IPS-18a (cell line): ENCODE results near the gene ATP8A2.
"Not testable (repeated sequence)": the region's sequence is repeated elsewhere in the genome, so short reads cannot be mapped to it uniquely, and the experiment has no call there.

ENCODE experiments used
- H3K27ac ChIP-seq: one replicate; pipeline ENCODE4 v1.5.1; 2013; ENCODE audit warnings: low read length
- H3K27me3 ChIP-seq: one replicate; pipeline ENCODE4 v1.6.1; 2013; ENCODE audit warnings: mild to moderate bottlenecking, low read length; ENCODE audit not compliant: control insufficient read depth, insufficient read depth
- H3K36me3 ChIP-seq: one replicate; pipeline ENCODE4 v1.6.1; 2013; ENCODE audit warnings: low read depth, low read length; ENCODE audit not compliant: control insufficient read depth
- H3K4me1 ChIP-seq: one replicate; pipeline ENCODE4 v1.6.1; 2013; ENCODE audit warnings: low read depth, low read length; ENCODE audit not compliant: control insufficient read depth
- H3K4me3 ChIP-seq: one replicate; pipeline ENCODE4 v1.5.1; 2013; ENCODE audit warnings: low read length
- H3K9ac ChIP-seq: one replicate; pipeline ENCODE4 v1.6.1; 2013; ENCODE audit warnings: mild to moderate bottlenecking, low read length, moderate library complexity
- H3K9me3 ChIP-seq: one replicate; pipeline ENCODE4 v1.6.1; 2013; ENCODE audit warnings: low read depth, low read length; ENCODE audit not compliant: control insufficient read depth

ATP8A2 gene

DNA sequence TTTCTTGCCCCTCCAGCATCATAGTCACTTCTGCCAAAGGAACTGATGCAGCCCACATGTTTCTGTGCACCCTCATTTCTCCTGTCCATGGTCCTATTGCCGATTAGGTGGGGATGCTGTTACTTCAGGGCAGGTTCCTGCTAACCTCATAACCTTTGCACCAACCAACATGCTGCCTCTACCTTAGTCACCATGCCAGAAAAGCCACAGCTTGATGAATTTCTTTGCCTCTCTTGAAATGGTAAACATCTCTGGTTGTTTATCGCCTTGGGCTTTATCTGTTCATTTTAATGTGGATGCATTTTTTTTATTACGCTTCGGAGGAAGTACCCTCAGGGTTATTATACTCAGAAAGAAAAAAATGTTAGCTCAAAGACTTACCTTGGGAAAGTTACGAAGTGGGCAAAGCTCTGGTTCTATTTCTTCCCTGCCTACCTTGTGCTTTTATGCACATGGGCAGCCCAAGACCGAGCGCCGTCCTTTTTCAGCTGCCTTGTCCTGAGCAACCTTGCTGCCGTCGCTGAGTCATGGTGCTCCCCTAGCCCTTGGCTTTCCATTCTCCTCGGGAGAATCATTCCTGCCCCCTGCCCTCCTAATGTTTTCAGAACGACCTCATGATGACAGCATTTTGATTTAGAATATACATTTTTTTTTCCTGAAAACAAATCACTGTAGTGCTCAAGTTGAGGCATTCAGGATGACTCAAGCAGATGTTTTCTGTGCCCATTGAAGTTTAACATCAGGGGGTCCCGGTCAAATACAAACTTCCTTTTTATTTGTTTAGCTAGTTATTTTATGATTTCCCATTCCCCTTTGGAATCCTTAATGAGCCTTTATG is 400.1 kb downstream of the ATP8A2 start:
- no peaks in the 10 kb centered on the region for H3K36me3 ChIP-seq
- peaks cover 26% of the 10 kb centered on the region for H3K4me1 ChIP-seq
- no peaks in the 10 kb centered on the region for H3K27me3 ChIP-seq
- no peak overlapping the region for H3K4me3 ChIP-seq
- no peak overlapping the region for H3K9ac ChIP-seq
- H3K27ac ChIP-seq: no peak overlapping the region
- no peaks in the 10 kb centered on the region for H3K9me3 ChIP-seq

DNA sequence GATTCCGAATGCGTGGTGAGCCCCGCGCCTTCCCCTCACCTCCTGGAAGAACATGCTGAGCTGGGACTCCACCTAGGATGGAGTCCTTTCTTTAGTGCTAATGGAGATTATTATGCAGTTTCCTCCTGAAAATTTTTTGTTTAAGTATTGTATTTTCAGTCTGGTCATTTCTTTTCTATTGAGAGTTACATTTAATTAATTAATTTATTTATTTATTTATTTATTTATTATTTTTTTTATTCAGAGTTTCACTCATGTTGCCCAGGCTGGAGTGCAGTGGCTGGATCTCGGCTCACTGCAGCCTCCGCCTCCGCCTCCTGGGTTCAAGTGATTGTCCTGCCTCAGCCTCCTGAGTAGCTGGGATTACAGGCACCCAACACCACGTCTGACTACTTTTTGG is 400.8 kb downstream of the ATP8A2 start:
- H3K27ac ChIP-seq, H3K27me3 ChIP-seq, H3K4me3 ChIP-seq: not testable (repeated sequence)

DNA sequence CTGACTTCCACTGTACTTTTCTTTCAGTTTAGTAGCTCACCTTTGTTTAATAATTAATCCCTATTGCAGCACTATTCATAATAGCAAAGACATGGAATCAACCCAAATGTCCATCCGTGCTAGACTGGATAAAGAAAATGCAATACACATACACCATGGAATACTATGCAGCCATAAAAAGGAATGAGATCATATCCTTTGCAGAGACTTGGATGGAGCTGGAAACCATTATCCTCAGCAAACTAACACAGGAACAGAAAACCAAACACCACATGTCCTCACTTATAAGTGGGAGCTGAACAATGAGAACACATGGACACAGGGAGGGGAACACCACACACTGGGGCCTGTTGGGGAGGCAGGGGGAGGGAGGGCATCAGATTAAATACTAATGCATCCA is 402.3 kb downstream of the ATP8A2 start:
- H3K9me3 ChIP-seq, H3K4me3 ChIP-seq, H3K9ac ChIP-seq, H3K27me3 ChIP-seq, H3K27ac ChIP-seq, H3K36me3 ChIP-seq: not testable (repeated sequence)
- H3K4me1 ChIP-seq: peaks cover 26% of the 10 kb centered on the region

More for the DNA sequence above, 400.8 kb downstream of the ATP8A2 start:
- H3K36me3 ChIP-seq, H3K9ac ChIP-seq, H3K9me3 ChIP-seq: not testable (repeated sequence)
- peaks cover 26% of the 10 kb centered on the region for H3K4me1 ChIP-seq

DNA sequence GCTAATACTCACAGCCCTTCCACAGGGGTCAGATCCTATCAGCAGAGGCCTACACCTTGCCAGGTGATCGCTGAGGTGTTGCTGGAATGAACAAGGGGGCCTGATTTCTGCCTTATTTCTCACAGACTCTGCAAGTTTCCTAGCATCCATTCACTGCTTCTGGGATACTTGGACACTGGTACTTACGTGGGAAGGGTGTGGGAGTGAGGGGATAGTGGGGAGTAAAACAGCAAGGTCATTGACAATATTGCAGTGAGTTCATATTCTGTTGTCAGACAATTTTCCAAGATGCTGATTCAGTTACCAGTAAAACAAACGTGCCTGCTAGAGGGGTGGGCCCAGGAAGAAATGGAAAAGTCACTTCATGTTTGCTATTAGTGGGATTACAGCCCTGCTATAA is 403.5 kb downstream of the ATP8A2 start:
- Histone ChIP-seq H3K4me3 (no peak overlapping the region), H3K9ac (no peak overlapping the region), H3K4me1 (peaks cover 25% of the 10 kb centered on the region), H3K36me3 (no peaks in the 10 kb centered on the region), H3K9me3 (no peaks in the 10 kb centered on the region), H3K27ac (no peak overlapping the region), H3K27me3 (no peaks in the 10 kb centered on the region)

DNA sequence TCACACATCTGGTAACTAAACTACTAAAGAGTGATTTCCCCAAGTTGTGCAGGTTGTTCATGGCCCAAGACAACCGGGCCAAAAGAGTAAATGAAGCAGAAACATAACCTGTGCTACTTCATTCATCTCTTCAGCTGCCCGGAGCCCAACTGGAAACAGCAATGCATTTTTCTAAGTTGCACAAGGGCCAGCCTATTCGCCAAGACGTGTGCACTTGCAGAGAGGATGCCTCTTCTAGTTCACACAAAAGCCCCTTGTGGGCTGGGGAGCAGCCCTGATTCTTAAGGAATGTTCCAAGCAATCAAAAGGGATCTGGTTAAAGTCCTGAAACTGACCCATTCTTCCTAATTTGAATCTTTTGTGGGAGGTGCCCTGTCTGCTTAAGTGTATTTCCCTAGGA is 404.2 kb downstream of the ATP8A2 start:
- H3K4me3 ChIP-seq: no peak overlapping the region
- H3K36me3 ChIP-seq: no peaks in the 10 kb centered on the region
- H3K4me1 ChIP-seq: peaks cover 18% of the 10 kb centered on the region
- H3K27ac ChIP-seq: no peak overlapping the region
- H3K9ac ChIP-seq: no peak overlapping the region
- H3K27me3 ChIP-seq: no peaks in the 10 kb centered on the region
- H3K9me3 ChIP-seq: no peaks in the 10 kb centered on the region

DNA sequence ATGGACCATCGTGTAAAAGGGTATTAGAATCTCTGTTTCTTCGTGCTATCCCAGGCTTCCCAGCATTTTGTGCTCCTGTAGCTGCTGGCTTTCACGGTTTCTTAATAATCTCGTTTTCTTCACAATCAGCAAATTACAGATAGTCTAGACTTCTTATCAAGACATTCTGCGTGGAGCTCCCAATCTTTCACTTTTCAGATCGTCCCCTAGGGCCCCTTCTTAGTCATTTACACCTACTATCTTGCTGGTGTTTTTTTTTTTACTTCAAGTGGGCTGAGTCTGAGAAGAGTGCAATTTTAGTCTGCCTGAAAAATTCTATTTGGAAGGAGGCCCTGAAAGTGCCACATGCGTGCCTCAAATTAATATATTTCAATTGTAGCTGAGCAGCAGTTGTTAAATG is 404.9 kb downstream of the ATP8A2 start:
- peaks cover 10% of the 10 kb centered on the region for H3K4me1 ChIP-seq
- no peak overlapping the region for H3K27ac ChIP-seq
- no peaks in the 10 kb centered on the region for H3K9me3 ChIP-seq
- no peaks in the 10 kb centered on the region for H3K36me3 ChIP-seq
- no peaks in the 10 kb centered on the region for H3K27me3 ChIP-seq
- H3K9ac ChIP-seq: no peak overlapping the region
- no peak overlapping the region for H3K4me3 ChIP-seq

DNA sequence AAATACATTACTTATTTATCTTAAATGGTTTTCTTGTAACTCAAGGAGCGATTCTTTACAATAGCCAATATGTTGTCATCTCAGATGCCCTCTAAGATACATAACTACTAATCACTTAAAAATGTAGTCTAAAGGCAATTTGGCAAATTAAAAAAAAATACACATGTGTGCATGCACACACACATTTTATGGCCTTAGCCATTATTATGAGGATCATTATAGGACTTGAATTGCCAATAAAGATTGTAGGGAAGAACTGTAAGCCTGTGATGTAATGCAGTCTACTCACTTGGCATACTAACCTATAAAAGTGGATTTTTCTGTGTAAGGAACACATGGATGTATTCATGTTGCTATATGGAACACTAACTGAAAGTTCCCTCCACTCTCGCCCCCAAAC is 405.7 kb downstream of the ATP8A2 start:
- Histone ChIP-seq H3K27me3 (no peaks in the 10 kb centered on the region), H3K9ac (no peak overlapping the region), H3K4me3 (no peak overlapping the region), H3K9me3 (no peaks in the 10 kb centered on the region), H3K27ac (no peak overlapping the region), H3K36me3 (no peaks in the 10 kb centered on the region), H3K4me1 (peaks cover 3% of the 10 kb centered on the region)

DNA sequence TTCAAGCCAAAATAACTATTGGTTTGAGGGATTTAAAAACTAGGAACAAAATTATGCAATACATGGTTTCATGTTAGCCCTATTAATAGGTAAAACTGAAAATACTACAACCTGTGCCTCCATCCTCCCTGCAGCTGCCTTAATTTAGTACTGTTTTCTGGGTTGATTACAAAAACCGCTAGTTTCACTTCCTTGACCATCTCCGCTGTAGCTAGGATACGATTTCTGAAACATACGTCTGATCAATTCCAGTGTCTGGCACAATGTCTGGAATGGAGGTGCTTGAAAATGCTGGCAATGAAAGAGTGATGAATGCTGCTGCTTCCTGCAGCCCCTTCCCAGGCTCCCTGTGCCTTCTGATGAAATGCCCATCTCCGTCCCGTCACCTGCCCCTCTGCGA is 406.6 kb downstream of the ATP8A2 start:
- Histone ChIP-seq H3K4me1 (peaks cover 3% of the 10 kb centered on the region), H3K9ac (no peak overlapping the region), H3K4me3 (no peak overlapping the region), H3K36me3 (no peaks in the 10 kb centered on the region), H3K27ac (no peak overlapping the region), H3K9me3 (no peaks in the 10 kb centered on the region), H3K27me3 (no peaks in the 10 kb centered on the region)

DNA sequence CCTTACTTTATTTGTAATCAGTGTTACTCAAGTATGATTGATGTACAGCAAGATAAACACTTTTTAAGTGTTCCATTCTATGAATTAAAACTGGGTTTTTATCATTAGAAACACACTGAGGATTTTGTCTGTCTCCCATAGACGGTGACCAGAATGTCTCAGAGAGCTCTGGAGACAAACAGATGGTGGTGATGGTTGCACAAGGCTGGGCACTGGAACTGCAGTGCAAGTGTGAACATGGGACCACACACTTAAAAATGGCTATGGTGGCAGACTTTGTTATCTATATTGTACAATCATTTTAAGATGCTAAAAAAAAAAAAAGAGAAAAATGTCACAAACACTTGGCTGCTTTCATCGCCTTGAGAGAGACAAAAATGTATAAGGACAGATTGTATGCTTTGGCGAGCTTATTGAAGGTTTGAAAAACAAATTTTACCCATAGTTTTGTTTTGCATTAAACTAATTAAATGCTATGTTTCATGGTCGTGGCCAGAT is 407.1 kb downstream of the ATP8A2 start:
- Histone ChIP-seq H3K9ac (no peak overlapping the region), H3K27ac (no peak overlapping the region), H3K4me1 (peaks cover 3% of the 10 kb centered on the region)

DNA sequence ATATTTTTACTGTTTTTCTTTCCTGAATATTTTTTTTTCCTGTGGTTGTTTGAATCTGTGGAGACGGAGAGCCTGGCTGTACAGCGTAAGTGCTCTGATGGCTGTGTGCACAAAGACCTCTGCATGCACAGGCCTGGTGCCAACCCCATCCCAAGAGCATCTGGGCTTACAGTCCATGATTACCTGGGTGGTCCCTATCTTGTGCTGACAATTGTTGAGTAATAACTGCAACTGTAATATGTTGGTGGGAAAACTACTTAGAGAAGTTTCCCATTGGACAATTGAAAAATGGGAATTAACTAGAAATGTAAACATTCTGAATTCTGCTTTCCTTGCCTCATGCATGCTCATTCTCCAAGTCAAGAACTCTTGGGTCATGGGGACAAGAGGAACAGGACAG is 411.3 kb downstream of the ATP8A2 start:
- no peaks in the 10 kb centered on the region for H3K9me3 ChIP-seq
- H3K4me1 ChIP-seq: peaks cover 3% of the 10 kb centered on the region
- no peak overlapping the region for H3K27ac ChIP-seq
- H3K36me3 ChIP-seq: no peaks in the 10 kb centered on the region
- no peak overlapping the region for H3K4me3 ChIP-seq
- H3K27me3 ChIP-seq: no peaks in the 10 kb centered on the region
- no peak overlapping the region for H3K9ac ChIP-seq

More for the DNA sequence above, 407.1 kb downstream of the ATP8A2 start:
- no peaks in the 10 kb centered on the region for H3K36me3 ChIP-seq
- no peak overlapping the region for H3K4me3 ChIP-seq
- no peaks in the 10 kb centered on the region for H3K9me3 ChIP-seq
- no peaks in the 10 kb centered on the region for H3K27me3 ChIP-seq

DNA sequence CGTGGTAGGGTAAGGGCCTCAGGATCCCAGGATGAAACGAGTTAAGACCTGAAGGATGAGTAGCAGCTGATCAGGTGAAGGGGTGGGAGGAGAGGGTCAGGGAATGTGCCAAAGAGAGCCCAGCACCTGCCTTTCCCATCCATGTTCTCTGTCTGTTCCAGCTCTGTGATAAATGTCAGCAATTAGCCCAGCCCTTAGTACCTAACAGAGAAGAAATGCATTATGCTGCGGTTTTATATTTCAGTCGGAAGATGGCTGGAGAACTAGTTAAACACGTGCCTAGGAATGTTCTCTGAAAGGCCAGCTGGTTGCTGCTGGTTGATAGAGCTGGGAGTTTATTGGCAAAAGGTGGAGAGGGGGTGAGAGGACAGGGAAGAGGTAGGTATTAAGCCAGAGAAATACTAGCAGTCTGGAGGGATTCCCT is 411.8 kb downstream of the ATP8A2 start:
- Histone ChIP-seq H3K4me3 (no peak overlapping the region), H3K27ac (no peak overlapping the region), H3K9me3 (no peaks in the 10 kb centered on the region), H3K36me3 (no peaks in the 10 kb centered on the region), H3K4me1 (peaks cover 3% of the 10 kb centered on the region), H3K9ac (no peak overlapping the region), H3K27me3 (no peaks in the 10 kb centered on the region)

DNA sequence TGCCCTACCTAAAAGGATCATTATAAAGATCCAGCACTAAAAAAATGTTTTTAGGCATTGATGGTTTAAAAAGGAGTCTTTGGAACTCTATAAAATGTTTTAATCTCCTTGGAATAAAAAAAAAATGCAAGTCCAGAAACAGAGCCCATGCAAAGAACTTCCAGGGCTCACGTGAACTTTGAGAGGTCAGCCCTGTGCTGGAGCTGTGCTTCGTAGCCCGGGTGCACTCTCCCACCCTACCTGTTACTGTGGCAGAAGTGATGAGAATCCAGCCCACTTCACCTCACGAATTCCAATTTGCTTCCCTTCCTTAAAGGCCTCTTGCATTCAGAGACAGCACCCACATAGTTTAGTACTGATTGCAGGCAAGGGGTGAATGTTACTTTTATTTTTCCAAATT is 412.3 kb downstream of the ATP8A2 start:
- peaks cover 3% of the 10 kb centered on the region for H3K4me1 ChIP-seq
- no peaks in the 10 kb centered on the region for H3K27me3 ChIP-seq
- no peak overlapping the region for H3K27ac ChIP-seq
- no peak overlapping the region for H3K9ac ChIP-seq
- H3K4me3 ChIP-seq: no peak overlapping the region
- H3K36me3 ChIP-seq: no peaks in the 10 kb centered on the region
- no peaks in the 10 kb centered on the region for H3K9me3 ChIP-seq
